GM12891 (cell line): ENCODE measurements around the gene PHLPP1.

Experiments used
- DNase-seq: peaks from one replicate; pipeline ENCODE4 v3.0.0; 2011; ENCODE audit warnings: low spot score; ENCODE audit not compliant: insufficient read length
- FAIRE-seq: peaks from 2 replicates; lab custom pipeline; 2011; peaks lifted over from hg19 to GRCh38; lab: Jason Lieb, UNC
- PAX5 ChIP-seq: IDR thresholded peaks from 2 replicates; pipeline ENCODE4 v1.6.1; 2011; ENCODE audit warnings: low read length, moderate library complexity, mild to moderate bottlenecking; ENCODE audit not compliant: insufficient read depth, severe bottlenecking
- POLR2A ChIP-seq: IDR thresholded peaks from 2 replicates; pipeline ENCODE4 v1.6.1; 2011; ENCODE audit warnings: low read depth, low read length, control low read depth
- POLR2AphosphoS5 ChIP-seq: IDR thresholded peaks from 2 replicates; pipeline ENCODE4 v1.6.1; 2011; ENCODE audit warnings: low read depth, low read length, control low read depth
- POU2F2 ChIP-seq: IDR thresholded peaks from 2 replicates; pipeline ENCODE4 v1.6.1; 2011; ENCODE audit warnings: low read depth, mild to moderate bottlenecking, control low read depth, low read length, moderate library complexity
- SPI1 ChIP-seq: IDR thresholded peaks from 2 replicates; pipeline ENCODE4 v1.6.1; 2011; ENCODE audit warnings: low read depth, low read length, control low read depth
- TAF1 ChIP-seq: IDR thresholded peaks from 2 replicates; pipeline ENCODE4 v1.6.1; 2011; ENCODE audit warnings: low read depth, low read length, control low read depth

Gene PHLPP1

GRCh38 chr18:62919109-62919838, 203.9 kb downstream of the PHLPP1 start:
- no peak for FAIRE-seq
- TF ChIP-seq POLR2A (no peak), POU2F2 (no peak), POLR2AphosphoS5 (no peak), SPI1 (no peak), TAF1 (no peak), PAX5 (no peak)
- DNase-seq: no peak

GRCh38 chr18:62925031-62925688, 209.8 kb downstream of the PHLPP1 start:
- FAIRE-seq (peak; percentile 71), DNase-seq (no peak)
- TF ChIP-seq SPI1 (peak; percentile 78; the same call in 1 of the 2 replicates), PAX5 (peak; percentile 45), POLR2A (no peak)

GRCh38 chr18:62928326-62928725, 213.0 kb downstream of the PHLPP1 start:
- no peak for DNase-seq
- TF ChIP-seq TAF1 (no peak), SPI1 (no peak), POLR2A (no peak), PAX5 (no peak)
- FAIRE-seq: no peak

- DNase-seq (no peak), FAIRE-seq (no peak)
Measured at GRCh38 chr18:62933261-62933887, 218.0 kb downstream of the PHLPP1 start.

GRCh38 chr18:62935994-62936393, 220.7 kb downstream of the PHLPP1 start:
- FAIRE-seq (no peak), DNase-seq (no peak)
- TF ChIP-seq POLR2A (no peak), TAF1 (no peak)

More at GRCh38 chr18:62933261-62933887, 218.0 kb downstream of the PHLPP1 start:
- no peak for TF ChIP-seq TAF1
- no peak for TF ChIP-seq SPI1
- TF ChIP-seq PAX5: no peak
- TF ChIP-seq POU2F2: no peak
- no peak for TF ChIP-seq POLR2A
- TF ChIP-seq POLR2AphosphoS5: no peak

- no peak for FAIRE-seq
- no peak for DNase-seq
- TF ChIP-seq POLR2AphosphoS5 (no peak), POU2F2 (no peak), SPI1 (no peak), PAX5 (no peak), TAF1 (no peak), POLR2A (no peak)
Measured at GRCh38 chr18:62937065-62937464, 221.7 kb downstream of the PHLPP1 start.

- FAIRE-seq: peak; percentile 52
- no peak for DNase-seq
- TF ChIP-seq POLR2A (no peak), TAF1 (no peak), SPI1 (no peak), POU2F2 (no peak), POLR2AphosphoS5 (no peak), PAX5 (no peak)
Measured at GRCh38 chr18:62938006-62938405, 222.7 kb downstream of the PHLPP1 start.

- TF ChIP-seq POLR2AphosphoS5: no peak
- no peak for TF ChIP-seq SPI1
- no peak for TF ChIP-seq POU2F2
- no peak for TF ChIP-seq POLR2A
- TF ChIP-seq TAF1: no peak
- no peak for TF ChIP-seq PAX5
Measured at GRCh38 chr18:62938487-62938886, 223.1 kb downstream of the PHLPP1 start.

GRCh38 chr18:62939433-62939832, 224.1 kb downstream of the PHLPP1 start:
- TF ChIP-seq TAF1 (no peak), POU2F2 (no peak), PAX5 (no peak), POLR2AphosphoS5 (no peak), POLR2A (no peak), SPI1 (no peak)
- FAIRE-seq: no peak
- no peak for DNase-seq

More at GRCh38 chr18:62938487-62938886, 223.1 kb downstream of the PHLPP1 start:
- no peak for FAIRE-seq
- no peak for DNase-seq
